Left ventricle myocardium superior (tissue), 1 donor: ENCODE data around the gene TRAPPC2L. TPM values are rescaled to one million over a fixed set of nuclear protein-coding genes. Genes with fewer than 3 reads are reported as not detected.

Experiments used
- ATAC-seq: fragments of 200-7000 bp; cut with Tn5 transposase; one replicate; pipeline ENCODE4 v1.9.1; 2020; ENCODE audit warnings: mild to moderate bottlenecking, moderate library complexity
- DNase-seq: peaks from one replicate; pipeline ENCODE4 v3.0.0-alpha.2; 2020
- intact Hi-C: fragments of 100-400 bp; cut with micrococcal nuclease; formaldehyde crosslinking; loops from one replicate; pipeline ENCODE4 v1.11.0; 2022
- total RNA-seq: library from RNA; stranded (reverse); fragmentation: NEBNext Ultra II Directional; extraction: Animal tissue kit (Norgen Biotek cat#: 25700); gene quantifications from one replicate; pipeline ENCODE4 v1.2.1, GENCODE V29; 2021
- donor health status: DM: no; HTN: yes; CAD: no; lungs with severe emphysema.

TRAPPC2L gene
- total RNA-seq, 1 donor from 2014 or later, result 59.0 TPM

DNA sequence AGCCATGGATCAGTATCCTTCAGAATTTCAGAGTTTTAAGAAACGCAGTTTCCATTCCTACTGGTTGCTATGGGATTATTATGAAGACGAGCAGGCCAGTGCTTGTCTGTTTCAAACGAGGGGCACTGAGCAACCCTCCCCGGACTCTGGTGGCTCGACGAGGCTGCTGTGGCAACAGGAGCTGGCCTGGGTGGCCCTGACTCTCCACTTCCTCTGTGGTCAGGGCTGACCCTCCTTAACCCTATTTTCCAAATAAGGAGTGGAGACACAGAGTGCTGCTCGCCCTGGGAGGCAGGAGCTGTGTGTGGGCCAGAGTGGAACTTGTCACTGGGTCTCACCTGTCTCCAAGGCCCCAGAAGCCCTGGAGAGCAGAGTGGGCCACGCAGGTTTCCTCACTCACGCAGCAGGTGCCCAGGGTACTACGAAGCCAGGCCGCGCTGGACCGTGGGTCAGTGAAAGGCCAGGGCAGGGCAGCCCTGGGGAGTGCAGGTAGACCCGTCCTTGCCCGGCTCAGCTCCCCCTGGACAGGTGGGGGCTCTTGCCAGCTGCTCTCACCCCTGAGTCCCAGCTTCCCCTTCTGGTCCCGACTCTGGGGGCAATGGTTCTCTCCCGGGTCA, 3.5 kb upstream of the TRAPPC2L start:
- DNase-seq, result peak; percentile 47
- no peak for ATAC-seq
- intact Hi-C loops, result no loop called here

DNA sequence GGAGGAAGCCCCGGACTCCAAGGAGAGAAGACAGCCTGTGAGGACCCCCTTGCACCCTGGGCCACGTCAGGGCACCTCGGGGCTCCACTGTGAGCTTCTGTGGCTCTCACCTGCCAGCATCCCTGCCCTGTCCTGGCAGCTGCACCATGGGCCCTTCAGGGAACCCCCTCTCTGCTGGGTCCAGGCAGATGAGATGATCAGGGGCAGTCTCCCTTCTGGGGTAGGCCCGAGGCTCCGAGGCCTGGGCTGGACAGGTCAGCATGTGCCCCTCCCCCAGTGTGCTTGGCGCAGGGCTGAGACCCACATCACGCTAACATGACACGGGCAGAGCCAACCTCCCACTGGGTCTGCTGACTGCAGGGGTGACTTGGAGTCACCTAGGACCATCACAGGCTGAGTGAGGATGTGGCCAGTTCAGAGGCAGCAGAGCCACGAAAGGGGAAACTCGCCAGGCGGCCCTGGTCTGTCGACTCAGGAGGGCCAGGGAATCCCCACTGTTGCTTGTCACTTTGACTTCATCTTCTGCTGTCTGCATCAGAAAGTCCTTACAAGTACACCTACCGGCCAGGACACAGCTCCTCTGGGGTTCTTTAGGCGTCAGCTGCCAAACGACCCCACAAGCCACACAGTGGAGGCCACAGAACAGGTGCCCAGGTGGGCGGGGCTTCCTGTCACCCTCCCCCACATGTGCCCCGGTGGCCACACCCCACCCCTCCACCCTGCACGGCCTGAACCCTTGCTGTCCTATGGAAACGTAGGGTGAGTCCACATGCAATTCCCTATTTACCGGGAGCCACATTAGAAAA, 2.4 kb upstream of the TRAPPC2L start:
- ATAC-seq (no peak), DNase-seq (no peak)
- intact Hi-C loops, result no loop called here

DNA sequence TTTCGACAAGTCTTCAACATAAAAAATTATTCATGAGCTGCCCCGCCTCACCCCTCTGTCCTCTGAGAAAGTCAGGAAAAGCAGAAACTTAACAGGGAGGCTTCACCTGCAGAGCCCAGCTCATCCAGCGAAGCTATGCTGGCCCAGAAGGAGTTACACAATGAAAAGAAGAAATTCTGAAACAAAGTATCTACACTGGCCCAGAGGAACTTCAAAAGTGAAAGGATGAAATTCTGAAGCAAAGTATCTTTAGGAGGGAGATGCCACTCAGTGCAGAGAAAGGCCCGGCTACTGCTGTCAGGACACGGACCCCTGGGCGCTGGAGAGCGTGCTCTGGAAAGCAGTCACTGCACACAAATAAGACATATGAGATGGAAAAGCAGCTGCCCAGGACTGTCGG, 1.8 kb upstream of the TRAPPC2L start:
- no peak for DNase-seq
- intact Hi-C loops, result no loop called here

DNA sequence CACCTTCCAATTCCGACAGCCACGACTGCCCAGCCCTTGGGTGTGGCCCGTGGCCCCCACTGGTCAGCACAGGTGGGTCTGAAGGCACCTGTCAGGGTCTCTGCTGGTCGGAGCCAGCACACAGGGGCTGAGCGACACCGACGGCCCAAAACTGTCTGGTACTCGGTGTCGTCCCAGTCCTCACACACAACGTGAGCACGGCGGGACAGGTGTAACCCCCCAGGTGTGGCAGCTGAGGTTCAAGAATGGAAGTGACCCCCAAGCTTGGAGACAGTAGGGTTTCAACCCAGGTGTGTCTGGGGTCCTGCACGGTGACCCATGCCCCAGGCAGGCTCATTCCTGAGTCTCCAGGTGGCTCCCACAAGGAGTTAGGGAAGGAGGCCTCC, 1.2 kb upstream of the TRAPPC2L start:
- intact Hi-C loops, result no loop called here
- ATAC-seq, result no peak
- no peak for DNase-seq

More for the DNA sequence above, 1.8 kb upstream of the TRAPPC2L start:
- ATAC-seq, result no peak

DNA sequence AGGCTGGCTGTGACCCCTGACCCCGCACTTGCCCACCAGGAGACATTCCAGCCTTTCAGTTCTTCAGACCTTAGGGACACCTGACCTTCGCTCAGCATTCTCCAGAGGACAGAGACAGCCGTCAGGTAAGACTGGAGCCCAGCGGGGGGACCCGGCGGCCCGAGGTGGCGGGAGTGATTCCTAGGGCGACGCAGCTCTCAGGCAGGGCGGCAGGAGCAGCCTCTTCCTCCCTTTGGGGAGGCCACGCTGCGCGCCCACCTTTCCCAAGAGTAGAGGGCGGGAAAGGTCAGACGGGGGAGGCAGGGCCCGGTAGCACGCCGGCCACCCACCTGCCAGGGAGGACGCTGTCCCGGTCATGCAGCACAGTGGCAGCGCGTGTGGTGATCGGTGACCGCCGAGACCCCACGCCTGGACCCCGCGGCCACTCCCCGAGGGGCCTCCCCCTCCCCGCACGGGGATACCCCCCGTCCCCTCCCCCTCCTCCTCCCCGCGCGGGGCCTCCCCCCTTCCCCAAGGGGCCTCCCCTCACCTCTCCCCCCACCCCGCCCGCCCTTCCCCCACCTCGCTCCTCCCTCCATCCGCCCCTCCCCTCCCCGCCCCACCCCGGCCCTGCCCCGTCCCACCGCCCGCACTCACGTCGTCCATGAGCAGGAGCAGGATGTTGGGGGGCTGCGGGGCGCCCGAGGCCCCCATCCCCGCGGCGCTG, 652 bp upstream of the TRAPPC2L start:
- ATAC-seq, result peak; percentile 53
- peak; percentile 57 for DNase-seq
- intact Hi-C loops, result no loop called here

DNA sequence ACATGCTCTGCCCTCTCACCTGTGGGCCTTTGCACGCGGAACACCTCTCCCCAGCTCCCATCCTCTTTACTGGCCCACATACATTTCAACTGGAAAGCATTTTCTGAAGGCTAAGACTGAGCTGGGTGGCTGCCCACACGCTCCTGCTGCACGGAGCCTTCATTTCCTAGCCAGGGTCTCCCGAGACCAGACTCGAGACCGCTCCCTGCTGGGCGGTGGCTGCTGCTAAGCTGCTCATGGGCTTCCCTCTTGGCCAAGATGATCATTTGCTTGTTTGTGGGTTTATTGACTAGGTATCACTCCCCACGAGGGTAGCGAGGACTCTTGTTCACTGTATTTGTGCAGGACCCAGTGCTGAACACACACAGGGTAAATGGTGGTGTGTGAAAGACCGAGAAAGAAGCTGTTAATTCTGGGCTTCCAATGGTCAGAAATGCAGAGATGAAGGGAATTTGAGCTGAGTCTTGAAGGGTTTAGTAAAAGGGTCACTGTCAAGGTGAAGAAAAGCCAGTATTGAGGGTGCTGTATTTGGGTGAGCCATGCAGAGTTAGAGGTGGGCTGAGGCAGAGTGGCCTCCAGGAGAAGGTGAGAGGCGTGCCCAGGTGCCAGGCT, 907 bp downstream of the TRAPPC2L start:
- intact Hi-C loops, result no loop called here
- peak; percentile 75 for ATAC-seq
- DNase-seq, result peak; percentile 87

DNA sequence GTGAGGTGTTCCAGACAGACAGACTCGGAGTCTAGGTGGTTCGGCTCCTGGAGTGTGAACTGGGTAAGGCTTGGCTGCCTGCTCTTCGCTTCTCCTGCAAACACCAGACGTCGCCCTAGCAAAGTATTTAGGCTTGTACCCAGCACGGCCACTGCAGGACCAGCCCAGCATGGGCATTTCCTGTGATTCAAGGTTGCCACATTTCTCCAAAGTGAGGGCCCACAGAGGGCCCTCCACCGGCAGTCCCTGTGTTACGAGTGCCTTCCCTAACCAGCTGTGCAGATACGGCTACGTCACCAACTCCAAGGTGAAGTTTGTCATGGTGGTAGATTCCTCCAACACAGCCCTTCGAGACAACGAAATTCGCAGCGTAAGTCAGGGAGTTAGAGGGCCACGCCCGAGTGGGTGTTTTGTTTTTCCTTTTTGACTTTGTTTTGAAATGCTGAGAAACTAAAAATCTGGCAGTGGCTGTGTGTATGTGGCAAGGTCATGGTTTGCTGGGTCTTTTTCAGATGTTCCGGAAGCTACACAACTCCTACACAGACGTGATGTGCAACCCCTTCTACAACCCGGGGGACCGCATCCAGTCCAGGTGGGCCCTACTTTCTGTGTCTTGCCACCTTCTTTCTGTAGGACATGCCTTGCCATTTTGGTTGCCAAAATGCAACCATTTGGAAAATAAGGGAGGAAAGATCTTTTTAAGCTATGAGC, 2.6 kb downstream of the TRAPPC2L start:
- DNase-seq, result no peak
- no peak for ATAC-seq
- intact Hi-C loops, result no loop called here

DNA sequence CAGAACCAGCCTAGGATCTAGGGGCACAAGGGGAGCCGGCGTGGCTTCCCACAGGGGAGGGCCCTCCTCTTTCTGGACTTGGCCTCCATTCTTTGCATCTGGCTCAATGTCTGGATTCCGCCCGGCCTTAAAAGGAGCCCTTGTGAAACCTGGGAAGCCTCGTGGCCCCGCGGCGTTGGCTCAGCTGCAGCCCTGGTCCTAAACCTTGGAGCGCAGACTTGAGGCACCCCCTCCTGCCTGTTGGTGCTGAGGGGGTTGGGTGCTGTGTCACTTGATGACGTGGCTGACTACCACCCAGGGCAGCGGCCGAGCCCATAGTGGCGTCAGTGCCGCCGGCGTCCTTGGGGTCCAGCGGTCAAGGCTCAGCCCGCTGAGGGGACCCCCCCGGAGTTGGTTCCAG, 4.4 kb downstream of the TRAPPC2L start:
- DNase-seq (no peak), ATAC-seq (no peak)
- intact Hi-C loops, result no loop called here

DNA sequence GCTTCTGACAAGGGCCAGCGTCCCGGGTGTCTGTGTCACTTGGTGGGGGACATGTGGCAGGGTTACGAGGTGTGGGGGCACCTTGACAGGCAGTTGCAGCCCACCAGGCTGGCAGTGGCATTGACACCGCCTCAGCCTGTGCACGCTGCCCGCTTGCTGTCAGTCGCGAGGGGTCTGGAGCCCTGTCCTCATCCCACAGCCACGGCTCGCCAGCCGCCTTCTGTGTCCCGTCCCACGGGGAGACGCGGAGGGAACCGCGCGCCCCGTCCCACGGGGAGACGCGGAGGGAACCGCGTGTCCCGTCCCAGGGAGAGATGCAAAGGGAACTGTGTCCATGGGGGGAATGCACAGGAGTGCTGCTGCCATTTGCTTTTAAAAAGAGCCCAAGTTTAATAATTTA, 6.0 kb downstream of the TRAPPC2L start:
- intact Hi-C loops, result no loop called here
- ATAC-seq, result no peak
- DNase-seq, result no peak

DNA sequence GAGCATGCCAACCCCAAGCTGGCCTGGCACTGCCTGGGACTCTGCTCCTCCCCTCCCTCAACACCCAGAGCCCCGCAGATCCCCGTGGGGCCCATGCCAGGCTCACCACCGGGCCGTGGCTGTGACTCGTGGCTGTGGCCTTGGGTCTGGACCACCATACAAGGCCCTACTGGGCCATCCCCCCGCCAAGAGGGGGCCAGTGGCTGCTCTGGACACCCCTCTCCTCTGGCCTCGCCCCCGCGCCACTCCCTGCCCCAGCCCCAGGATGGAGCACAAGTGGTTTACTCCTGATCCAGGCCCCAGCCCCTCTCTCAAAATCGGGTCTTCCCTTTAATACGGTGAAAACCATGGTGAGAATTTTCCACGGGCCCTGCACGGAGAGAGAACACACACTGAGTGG, 6.5 kb downstream of the TRAPPC2L start:
- intact Hi-C loops, result no loop called here
- ATAC-seq (no peak), DNase-seq (no peak)

DNA sequence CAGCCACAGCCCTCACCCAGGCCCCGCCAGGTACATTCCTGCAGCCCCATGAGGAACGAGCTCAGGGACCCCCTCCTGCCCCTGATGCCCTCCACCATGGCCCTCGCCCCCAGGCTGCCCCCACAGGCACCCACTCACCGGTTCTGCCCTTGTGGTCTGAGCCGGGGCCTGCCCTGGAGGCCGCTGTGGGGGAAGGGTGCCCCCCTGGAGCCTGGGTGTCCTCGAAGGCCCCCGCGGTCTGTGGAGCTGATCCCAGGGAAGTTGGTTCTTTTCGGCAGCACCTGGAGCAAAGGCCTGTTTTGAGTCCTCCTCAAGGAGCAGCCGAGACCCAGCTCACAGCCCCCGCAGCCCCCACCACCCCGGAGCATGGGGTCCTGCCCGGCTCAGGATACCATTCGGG, 7.2 kb downstream of the TRAPPC2L start:
- DNase-seq (no peak), ATAC-seq (no peak)
- intact Hi-C loops, result no loop called here

DNA sequence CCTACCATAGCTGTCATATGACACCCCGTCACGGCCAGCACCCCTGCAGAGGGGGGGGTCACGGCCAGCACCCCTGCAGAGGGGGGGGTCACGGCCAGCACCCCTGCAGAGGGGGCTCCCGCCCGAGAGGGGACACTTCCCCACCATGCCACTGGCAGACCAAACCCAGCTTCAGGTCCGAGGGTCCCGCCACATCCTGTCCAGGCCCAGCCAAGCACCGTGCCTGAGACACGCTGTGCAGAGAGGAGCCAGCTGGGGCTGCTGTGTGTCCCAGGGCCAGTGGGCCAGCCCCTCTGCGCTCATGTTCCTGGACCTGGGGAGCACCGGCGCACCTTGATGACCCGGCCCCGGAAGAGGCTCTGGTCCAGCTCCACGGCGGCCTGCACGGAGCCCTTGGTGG, 7.6 kb downstream of the TRAPPC2L start:
- DNase-seq (no peak), ATAC-seq (no peak)
- intact Hi-C loops, result no loop called here

DNA sequence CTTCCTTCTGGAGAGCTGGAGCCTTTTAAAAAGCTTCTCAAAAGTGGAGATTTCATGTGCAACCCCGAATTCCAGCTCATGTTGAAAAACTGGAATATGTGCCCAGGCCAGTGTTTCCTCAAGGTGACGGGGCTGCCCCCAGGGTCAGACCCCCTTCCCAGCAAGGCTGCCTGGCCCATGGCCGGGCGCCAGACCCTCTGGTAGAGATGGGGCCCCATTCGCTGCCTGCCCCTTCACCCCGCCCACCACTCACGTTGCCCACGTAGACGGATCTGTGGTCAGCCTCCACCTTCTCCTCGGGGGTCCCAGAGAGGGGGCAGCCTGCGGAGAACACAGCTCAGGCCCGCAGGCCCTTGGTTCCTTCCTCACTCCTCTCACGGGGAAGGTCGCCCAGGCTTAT, 8.4 kb downstream of the TRAPPC2L start:
- DNase-seq, result no peak
- ATAC-seq, result no peak
- intact Hi-C loops, result no loop called here

DNA sequence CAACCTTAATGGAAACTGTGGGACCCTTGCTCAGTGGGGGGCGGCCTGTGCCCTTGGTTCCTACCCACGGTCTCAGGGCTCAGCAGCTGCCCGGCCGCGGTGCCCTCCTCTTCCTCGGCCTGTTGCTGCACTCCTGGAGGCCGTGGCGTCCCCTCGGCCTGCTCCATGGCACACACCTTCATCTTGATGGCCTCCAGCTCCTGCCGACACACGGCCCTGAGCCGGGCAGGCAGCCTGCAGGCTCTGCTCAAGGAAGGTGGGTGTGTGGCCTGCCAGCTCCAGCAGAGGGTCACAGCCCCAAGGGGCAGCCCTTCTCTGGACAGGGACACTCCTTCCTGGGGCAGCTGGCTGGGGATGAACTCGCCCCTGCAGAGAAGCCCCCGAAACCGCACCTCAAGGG, 8.8 kb downstream of the TRAPPC2L start:
- no peak for ATAC-seq
- intact Hi-C loops, result no loop called here
- no peak for DNase-seq

DNA sequence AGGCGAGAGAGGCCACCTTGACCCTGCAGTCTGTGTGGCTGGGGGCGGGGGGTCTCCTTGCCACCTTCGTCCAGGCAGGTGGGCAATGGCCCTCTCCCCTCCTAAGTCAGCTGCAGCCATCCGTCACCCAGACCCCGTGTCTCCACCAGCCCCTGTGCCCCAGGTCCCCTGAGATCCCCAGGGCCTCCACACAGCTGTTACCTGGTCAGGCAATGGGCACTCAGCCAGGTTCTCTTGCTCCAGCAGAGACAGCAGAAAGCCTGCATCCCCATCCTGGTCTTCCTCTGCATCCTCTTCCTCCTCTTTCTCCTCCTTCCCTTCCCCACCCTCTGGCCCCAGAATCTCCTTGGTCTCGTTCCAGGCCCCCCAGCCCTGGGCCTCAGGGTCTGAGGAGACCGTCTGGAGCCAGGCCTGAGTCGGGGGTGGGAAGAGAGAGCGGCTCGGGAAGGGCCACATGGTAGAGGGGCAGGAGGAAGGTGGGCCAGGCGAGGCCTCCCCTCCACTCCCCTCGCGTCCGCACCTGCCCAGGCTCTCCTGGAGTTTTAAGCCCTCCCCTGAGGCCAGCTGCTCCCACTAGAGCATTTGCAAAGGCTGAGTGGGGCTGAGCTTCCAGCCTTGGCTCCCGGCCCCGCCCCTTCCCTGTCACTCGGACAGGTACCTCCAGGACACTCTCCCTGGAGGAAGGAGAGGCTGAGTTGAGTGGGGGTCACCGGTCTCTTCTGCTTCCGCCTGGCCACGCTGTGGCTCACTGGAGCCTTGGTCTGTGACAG, 9.4 kb downstream of the TRAPPC2L start, which contains the start of gene PABPN1L:
PABPN1L (minus strand) TSS at position 510 of the 770 bp plus-strand sequence; CDS start at position 456, 54 bp downstream.
- ATAC-seq (no peak), DNase-seq (no peak)
- intact Hi-C loops, result no loop called here

DNA sequence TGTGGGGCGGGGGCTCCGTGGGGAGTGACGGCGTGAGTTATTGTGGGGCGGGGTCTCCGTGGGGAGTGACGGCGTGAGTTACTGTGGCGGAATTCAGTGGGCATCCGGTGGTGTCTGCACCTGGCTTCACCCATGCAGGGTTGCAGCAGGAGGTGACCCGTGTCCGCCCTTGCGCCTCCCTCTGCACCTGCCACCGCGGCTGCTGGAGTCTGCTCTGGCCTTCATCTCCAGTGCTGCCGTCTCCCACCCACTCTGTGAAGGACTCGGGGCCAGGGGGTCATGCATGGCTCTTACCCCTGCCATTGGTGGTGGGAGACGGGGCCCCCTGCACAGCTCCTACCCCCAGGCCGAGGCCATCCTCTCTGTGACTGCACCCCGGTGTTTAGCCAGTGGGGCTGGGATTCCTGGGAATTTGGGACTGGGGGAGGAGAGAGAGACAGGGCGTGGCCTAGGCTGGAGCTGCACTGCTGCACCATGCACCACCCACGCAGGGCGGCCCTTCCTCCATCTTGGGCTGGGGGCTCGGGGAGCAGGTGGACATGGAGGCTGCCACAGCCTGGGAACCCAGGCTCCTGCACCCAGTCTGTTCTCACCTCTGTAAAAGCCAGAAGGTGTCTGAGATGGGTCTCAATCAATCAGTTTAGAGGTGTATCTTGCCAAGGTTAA, 10.8 kb downstream of the TRAPPC2L start:
- ATAC-seq, result no peak
- DNase-seq, result no peak
- intact Hi-C loops, result no loop called here

DNA sequence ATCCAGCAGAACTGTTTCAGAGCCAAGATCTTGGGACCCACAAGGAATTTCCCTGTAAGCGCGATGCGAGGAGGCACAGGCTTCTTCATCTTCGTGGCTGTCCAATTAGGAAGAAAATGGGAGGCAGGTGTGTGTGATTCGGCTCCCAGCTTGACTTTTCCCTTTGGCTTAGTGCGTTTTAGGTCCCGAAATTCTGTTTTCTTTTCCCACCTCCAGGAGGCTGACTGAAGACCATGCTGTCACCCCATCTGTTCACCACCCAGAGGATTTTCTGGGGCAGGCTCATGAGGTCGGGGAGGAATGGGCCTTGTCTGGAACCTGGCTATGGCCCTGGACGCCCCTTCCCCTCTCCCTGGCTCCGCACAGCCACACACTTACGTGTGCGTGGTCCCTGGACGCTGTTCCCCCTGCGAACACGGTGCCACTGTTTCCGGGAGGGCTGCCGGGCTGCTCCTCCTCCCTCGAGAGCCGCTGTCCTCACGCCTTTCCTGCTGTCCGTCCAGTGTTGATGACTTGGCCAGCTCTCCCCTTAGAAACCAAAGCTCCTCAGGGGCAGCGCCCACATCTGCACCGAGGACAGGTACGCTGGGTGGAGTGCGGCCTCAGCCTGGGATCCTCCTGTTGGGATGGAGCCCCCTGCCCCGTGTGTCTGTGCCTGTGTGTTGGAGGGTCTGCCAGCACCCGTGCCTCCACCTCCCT, 12.2 kb downstream of the TRAPPC2L start:
- DNase-seq (no peak), ATAC-seq (no peak)
- intact Hi-C loops, result no loop called here

DNA sequence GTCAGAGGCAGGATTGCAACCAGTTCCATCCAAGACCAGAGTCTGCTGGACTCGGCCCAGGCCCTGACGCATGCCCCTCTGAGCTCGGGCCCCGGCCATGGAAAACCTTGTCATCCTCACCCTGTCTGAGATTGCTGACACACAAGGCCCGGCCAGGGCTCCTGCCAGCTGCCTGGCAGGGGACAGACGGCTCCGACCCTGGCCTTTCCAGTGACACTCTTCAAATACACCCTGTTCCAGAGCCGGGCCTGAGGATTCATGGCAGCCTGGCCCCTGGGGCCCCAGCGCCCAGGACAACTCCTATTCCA, 12.7 kb downstream of the TRAPPC2L start:
- intact Hi-C loops, result no loop called here
- ATAC-seq (peak; percentile 83), DNase-seq (peak; percentile 75)
